DMS79 (cell line): ENCODE measurements around the gene KIF13A.
"Not testable (repeated sequence)": the region's sequence is repeated elsewhere in the genome, so short reads cannot be mapped to it uniquely, and the experiment has no call there.

Experiments used
- DNase-seq: peaks from one replicate; lab custom pipeline; 2025; lab: John Stamatoyannopoulos, UW

The KIF13A gene

DNA sequence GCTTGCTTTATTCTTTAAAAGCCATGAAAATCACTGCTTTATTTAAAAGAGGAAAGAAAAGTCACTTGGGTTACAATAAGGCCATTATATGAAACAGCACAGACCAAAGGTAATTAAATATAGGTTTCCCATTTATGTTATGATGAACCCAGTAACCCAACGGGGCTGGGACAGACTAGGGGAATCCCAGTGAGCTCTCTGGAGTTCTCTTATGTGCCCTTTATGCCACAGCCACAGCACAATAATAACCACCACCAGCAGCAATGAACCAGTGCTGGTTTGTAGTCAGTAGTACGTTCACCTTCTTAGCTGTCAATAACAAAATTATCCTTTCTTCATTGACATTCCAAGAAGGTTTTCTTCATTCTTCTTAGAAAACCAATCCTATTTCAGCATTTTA is 87.4 kb downstream of the KIF13A start:
- no peak for DNase-seq

DNA sequence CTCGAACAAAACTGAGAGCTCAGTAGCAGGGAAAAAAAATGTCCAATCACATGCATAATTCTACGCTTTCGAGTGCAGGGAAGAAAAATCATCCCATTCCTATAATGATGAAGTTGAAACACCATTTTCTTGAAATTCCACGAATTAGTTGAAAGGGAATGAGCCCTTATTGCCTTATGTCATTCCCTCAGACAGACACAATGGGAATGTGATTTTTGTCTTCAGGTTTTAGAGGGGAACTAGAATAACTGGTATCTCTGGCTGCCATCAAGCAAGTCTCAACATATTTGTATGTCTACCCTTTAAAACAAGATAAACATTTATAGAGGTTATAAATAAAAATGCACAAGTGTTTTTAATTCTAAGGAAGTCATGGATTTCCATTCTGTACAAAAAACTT is 87.9 kb downstream of the KIF13A start:
- no peak for DNase-seq

DNA sequence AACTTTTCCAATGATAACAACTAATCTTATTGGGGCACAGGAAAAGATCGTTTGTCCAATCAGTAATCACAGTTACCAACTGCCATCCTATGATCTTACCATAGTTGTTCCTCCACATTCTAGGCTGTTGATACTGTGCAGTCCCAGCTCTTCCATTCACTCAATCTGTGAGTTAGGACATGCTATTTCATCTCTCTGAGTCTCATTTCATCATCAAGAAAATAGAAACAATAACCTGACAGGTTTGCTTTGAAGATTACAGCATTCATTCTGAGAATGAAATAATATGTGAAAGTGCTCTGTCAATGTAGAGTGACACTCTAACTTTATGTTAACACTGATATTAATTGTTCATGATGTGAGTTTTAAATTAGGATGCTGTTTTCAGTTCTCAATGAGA is 89.8 kb downstream of the KIF13A start:
- DNase-seq = no peak

DNA sequence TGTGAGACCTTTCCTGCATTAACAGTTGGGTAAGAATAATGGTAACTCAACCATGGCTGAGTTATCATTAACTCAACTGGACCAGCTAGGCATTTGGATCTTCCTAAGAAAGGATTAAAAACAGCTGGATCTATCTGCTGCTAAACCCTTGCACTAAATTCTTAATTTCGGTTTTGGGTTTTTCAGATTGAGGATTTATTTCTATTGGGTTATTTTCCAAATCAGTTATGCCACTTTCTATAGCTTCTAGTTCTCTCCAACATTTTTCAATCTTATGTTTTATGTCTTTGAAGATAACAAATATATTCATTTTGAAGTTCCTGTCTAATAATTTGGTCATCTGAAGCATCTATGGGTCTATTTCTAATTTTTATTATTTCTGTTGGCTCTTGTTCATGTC is 92.5 kb downstream of the KIF13A start:
- no peak for DNase-seq

DNA sequence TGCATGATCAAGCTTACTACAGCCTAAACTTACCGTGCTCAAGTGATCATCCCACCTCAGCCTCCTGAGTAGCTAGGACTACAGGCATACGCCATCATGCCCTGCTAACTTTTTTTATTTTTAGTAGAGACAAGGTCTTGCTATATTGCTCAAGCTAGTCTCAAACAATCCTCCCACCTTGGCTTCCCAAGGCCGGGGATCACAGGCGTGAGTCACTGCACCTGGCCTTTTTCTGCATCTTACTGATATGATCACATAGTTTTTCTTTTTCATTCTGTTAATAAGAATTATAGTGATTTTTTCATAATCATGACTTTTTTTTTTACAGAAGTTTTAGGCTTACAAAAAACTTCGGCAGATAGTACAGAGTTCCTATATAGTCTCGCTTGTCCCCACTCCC is 93.2 kb downstream of the KIF13A start:
- DNase-seq = no peak

DNA sequence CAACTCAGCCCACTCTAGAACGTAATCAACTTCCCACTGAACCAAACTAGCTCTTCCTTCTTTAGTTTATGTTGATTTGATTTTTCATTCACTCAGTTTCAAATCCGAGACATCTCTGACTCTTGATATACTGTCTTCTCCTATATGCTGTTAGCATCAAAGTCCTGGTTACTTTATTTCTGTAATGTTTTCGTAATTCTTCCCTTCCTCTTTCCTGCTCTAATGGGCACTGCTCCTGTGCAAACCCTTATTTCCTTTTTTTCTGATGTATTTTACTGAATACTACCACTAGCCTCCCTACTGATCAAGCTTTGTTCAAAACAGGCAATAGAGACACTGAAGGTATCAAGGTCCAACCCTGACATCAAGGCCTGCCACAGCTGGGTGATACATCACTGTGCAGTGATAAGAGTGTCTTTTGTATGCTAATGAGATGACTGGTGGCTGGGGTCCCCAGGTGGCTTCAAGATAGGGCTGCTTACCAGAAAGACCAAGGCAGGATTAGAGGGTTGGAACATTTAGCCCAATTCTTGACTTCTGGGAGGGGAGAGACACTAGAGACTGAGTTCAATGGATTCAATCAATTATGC is 95.2 kb downstream of the KIF13A start:
- no peak for DNase-seq

DNA sequence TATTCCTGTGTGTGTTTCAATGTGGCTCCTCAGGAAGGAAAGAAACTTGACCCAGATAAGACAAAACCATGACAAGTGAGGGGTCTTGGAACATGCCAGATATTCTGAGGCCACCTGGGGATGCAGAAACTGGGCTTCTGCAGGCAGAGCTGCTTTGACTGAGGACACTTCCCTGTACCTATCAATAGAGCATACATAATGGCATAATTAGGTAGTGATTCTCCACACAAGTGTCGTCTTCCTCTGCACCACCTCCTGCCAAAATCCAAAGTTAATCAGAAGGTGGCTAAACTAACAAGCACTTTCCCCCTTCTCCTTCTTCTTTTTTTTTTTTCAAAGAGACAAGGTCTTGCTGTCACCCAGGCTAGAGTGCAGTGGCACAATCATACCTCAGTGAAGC is 97.1 kb downstream of the KIF13A start:
- DNase-seq = no peak

DNA sequence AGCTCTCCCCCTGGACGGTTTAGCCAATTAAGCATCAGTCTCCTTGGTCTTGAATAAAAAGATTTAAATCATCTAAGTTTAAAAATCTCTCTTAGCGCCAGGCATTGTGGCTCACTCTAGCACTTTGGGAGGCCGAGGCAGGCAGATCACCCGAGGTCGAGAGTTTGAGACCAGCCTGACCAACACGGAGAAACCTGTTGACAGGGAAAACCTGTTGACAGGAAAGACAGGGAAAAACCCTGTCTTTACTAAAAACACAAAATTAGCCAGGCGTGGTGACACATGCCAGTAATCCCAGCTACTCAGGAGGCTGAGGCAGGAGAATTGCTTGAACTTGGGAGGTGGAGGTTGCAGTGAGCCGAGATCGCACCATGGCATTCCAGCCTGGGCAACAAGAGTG is 97.7 kb downstream of the KIF13A start:
- DNase-seq = not testable (repeated sequence)

DNA sequence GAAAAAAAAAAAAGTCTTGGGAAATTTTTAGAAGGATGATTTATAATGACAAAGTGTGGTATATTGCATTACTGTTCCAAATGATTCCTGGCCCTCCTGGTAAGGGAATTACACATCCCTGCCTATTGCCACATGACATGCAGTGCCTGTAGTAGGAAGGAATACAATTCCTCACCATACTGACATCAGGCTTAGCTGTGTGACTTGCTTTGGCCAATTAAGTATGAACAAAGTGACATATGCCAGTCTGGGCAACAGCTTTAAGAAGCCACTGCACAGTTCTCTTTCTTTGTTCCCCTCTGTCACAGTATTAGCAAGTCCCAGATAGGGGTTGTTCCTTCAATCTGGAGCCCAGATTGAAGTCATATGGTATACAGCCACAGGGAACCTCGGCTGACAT is 100.5 kb downstream of the KIF13A start:
- no peak for DNase-seq

DNA sequence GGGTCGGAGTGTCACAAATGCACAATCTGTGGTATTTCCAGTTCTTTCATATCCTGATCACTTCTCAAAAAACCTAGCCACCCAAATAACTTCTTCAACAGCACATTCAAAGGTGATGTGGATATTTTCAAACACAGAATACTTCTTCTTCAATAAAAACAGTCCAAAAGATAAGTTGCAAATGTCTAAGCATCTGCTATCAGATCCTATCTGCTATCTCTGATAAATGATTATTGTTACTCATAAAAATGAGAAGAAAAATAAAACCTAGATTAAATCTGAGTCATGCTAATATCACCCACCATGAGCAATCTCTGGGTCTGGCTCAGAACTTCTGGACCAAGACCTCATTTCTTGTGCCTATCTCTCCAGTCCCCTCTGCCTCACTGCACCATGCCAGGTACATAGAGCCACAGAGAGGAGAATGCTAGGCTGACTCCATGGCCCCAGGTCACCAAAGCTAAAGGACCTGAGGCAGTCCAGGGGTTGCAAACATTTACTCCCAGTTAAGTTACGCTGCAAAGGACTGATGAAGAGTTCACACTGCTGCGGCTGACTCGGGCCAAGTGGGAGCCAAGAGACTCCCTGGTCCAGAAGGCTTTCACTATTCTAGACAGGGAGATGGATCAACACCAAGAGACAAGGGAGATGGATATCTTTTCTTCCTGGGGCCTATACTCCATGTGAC is 101.4 kb downstream of the KIF13A start:
- DNase-seq = no peak

DNA sequence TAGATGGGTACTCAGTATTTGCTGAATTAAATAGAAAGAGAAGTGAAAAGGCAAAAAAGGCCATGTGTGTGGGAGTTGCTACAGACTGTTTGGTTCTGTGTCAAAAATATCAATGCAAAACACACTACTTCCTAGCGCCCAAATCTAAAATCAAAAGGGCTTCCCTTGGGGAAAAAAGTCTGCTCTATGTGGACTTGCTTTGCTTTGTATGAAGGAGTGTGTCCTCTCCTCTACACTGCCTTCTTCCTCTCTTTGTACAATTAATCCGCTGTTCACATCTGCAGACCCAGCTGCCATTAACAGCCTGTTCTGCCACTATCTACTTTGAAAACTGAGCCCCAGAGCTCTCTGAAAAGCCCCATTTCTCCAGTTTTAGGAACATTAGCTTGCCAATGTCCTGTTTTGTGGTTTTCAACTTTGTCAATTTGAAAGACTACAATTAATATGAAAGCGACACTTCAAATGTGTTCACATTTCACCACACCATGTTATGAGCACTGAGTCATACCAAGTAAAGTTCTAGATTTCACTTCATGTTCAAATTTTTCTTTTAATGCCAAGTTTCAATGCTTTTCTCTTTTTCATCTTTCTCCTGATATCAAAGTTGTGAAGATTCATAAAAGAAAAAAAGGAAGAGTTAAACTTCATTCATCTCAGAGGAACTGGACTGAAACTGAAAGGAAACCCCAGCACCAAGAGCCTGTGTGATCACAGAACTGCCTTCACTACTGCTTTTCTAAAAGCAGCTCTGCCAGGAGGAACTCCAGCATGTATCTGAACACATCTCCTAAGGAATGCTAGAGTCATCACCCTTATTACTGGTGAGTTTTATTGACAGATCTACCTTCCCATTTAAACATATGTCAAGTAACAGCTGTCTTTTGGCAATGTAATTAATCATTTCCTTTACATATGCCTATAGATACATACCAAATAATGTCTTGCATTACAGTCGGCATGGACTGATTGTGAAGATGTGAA is 102.6 kb downstream of the KIF13A start:
- no peak for DNase-seq

DNA sequence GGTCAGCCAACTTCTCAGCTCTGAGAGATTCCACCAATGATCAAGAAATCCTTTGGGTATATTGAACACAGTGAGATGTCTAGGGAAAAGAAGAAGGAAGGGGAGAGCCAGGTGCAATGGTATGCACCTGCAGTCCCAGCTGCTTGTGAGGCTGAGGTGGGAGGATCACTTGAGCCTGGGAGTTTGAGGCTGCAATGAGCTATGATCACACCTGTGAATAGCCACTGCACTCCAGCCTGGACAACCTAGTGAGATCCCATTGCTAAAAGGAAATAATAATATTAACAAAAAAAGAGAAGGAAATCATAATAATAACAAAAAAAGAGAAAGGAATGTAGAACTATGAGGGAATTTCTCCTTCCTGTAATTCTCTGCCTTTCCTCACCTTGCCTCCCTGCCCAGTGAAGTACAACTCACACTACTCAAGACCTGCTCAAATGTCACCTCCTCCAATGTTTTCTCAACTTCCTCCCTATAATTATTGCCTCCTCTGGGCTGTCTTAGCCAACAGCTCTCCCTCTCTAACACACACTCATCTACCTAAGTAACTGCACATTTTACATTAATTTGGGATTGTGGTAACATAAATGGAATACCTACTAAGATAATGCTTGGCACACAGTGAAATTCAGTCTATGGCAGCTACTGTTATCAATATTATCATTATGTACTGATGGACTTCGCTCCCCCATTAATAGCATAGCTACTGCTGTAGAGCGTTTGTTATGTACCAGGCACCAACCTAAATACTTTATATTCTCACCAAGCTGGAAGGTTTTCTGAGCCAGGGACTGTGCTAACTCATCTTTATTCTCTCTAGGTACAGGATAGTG is 103.6 kb downstream of the KIF13A start:
- DNase-seq = no peak

DNA sequence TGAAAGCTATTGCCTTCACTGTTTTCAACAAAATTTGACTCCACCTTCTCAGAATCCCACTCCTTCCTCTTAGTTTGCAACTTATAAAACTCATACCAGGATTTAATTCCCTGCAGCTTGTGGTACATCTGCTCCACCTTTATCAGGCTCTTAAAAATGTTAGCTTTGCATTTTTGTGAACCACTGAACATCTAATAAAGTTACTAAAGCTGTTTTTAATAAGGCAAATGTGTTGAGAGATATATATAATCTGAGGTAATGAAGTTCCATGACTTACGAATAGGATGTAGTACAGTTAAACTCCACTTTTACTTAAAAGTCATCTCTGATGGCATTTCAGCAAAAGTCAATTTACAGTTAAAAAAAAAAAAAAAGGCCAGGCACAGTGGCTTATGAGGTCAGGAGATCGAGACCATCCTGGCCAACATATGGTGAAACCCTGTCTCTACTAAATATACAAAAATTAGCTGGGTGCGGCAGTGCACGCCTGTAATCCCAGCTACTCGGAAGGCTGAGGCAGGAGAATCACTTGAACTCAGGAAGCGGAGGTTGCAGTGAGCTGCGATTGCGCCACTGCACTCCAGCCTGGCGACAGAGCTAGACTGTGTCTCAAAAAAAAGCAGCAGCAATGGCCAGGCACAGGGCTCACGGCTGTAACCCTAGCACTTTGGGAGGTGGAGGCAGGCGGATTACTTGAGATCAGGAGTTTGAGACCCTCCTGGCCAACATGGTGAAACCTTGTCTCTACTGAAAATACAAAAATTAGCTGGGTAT is 106.2 kb downstream of the KIF13A start:
- no peak for DNase-seq

DNA sequence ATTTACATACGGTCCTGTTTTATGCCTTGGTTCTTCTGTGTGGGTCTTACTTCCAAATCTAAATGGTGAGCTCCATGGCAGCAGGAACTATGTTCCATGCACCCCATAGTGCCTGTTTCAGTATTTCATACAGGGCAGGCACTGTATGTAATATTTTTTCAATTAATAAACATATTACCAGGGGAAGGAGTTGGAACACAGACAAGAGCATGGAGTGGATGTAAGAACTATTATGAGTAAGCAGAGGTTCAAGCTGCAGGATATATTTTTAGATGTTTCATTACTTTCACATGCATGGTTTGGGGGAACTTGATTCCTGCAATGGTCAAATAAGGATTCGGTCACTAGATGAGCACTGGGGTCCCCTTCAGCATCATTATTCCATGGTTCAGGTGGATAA is 108.3 kb downstream of the KIF13A start:
- no peak for DNase-seq

DNA sequence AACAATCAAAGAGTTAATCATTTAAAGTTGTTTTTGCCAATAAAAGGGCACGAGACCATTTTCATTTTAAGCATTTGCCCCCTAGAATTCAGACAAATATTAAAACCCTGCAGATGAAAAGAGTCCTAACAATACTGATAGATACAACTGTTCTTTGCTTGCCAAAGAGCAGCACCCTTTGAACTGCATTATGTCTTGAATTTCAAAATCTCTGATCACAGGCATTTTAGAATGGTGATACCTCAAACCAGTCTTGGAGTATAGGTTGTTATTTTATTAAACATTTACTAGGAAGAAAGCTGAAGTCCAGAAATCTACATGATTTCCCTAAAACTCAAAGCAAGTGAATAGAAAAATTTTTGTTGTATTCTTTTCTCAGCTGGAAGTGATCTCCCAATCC is 108.7 kb downstream of the KIF13A start:
- no peak for DNase-seq

DNA sequence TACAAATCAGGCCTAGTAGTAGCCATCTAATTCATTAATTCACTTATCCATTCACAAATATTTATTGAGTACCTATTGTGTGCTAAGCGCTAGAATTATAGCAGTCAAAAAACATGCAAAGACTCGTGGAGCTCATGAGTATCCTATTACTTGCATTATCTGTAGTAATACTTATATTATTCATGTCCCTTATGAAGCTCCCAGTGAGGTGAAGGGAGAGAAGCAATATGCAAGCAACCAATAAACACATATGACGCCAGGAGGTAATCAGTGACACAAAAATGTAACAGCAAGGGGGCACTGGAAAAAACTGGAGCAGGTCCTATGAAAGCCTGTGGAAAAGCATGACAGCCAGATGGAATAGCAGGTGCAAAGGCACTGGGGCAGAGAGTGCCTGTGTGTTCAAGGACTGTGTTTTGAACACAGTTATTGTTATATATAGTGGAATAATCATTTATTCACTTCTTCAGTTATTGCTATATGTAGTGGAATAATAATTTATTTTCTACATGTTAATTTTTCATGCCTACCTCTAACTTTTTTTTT is 109.5 kb downstream of the KIF13A start:
- no peak for DNase-seq

DNA sequence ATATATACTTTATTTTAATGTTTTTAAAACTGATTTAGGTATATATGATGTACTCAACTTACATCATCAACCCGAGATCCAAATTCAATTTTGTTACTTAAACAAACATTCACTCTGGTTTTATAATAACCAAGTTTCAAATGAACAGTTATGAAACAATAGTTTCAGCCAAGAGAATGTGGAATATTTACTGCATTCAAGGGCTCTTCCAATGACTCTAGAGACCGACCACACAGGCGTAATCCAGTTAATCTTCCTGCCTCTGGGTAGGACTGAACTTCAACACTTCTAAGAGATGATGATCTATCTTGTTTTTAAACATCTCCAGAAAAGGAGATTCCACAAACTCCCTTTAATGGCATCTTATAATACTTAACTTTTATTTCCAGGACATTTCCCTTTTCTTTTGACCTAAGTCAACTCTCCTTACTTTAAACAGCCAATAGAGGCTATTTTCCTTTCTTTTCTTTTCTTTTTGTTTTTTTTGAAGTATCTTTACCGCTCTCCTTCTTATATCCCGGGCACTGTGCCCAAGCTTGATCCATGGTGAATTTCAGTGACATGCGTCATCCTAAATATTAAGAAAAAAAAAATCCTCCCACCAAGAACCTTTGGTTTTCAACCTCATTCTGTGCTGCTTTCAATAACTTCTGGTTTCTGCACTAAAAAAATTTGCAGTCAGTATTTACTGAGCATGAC is 110.1 kb downstream of the KIF13A start:
- DNase-seq = no peak

DNA sequence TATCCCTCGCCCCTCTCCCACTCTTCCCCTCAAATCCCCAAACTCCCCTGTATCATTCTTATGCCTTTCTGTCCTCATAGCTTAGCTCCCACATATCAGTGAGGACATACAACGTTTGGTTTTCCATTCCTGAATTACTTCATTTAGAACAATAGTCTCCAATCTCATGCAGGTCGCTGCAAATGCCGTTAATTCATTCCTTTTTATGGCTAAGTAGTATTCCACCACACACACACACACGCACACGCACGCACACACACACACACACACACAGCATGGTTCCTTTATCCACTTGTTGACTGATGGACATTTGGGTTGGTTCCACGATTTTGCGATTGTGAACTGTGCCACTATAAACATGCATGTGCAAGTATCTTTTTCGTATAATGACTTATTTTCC is 112.7 kb downstream of the KIF13A start:
- no peak for DNase-seq

DNA sequence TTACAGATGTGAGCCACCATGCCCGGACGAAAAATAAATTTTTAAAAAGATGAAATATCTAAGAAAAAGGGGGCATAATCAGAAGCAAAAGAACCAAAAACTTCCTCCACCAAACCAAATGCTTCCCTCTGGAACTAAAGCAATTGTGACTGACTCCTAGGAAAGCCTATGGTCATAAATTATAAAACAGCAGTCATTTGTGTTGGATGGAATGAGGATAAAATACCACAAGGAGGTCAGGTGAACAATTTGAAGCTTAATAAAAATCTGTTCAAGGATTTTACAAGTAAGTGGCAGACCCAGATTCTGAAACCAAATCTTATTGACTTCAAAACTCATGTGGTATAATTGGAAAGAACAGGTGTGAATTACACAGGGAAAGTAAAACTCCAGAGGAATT is 114.5 kb downstream of the KIF13A start:
- DNase-seq = no peak

DNA sequence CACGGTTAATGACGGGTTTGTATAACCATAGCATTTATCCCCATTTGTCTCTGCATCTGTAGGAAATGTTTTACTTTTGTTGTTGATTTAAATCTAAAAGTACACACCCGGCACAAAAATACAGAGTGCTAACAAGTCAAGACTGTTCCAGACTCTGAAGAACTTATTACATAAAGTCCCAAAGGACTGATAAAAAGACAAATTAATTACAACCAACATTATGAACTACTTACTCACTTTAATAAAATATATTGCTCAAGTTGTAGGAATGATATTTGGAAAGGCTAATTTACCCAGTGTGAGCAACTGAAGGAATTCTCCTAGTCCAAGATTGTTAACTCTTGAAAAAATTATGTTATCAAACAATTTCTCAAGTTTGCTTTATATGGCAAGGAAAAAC is 115.6 kb downstream of the KIF13A start:
- DNase-seq = no peak

DNA sequence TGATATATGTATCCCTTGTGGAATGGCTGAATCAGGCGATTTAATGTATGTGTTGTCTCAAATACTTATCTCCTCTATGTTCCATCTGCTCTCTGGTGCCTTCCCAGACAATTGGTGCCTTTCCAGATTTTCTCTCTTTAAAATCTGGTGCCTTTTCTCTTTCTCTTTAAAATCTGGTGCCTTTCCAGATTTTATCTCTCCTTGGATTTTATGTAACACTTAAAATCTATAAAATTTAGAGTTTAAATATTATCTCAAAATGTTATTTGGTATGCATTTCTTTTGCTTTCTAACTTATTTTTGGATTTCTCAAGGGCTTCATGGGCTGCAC is 116.3 kb downstream of the KIF13A start:
- DNase-seq = no peak
